HCT116 (cell line): Measurements from ENCODE around the gene PODN. TPM values are rescaled to one million over a fixed set of nuclear protein-coding genes. Genes with fewer than 3 reads are reported as not detected.

ENCODE experiments used
- ATAC-seq: fragments of 200-7000 bp; cut with Tn5 transposase; 2 replicates; pipeline ENCODE4 v1.9.1; 2020; ENCODE audit warnings: mild to moderate bottlenecking, moderate library complexity
- BruUV-seq: library from RNA; stranded (reverse); fragments of 400-500 nt; replicated peaks from 2 replicates; lab custom pipeline; 2021; lab: Mats Ljungman, UMichigan
- CTCF ChIA-PET: fragments of 300-600 bp; sonication (Branson Sonifier 250); formaldehyde crosslinking; loops from one replicate; lab custom pipeline; 2021; ENCODE audit warnings: antibody characterized with exemption; lab: Charles Lee
- POLR2A ChIA-PET: fragments of 300-600, 350-600 bp; sonication (Branson Sonifier 250); formaldehyde crosslinking; loops from one replicate; lab custom pipeline; 2021; ENCODE audit warnings: antibody characterized with exemption; lab: Charles Lee
- RAD21 ChIA-PET, 2 experiments: fragments of 300-600 bp; sonication (Branson Sonifier 250); formaldehyde crosslinking; loops; one replicate each; lab custom pipeline; 2023; ENCODE audit warnings: low total read pairs in 2 of 2; ENCODE audit not compliant: uncharacterized antibody in 2 of 2, unreplicated experiment in 2 of 2, low non-redundant PET in 1 of 2; lab: Charles Lee
- DNase-seq: peaks from one replicate; pipeline ENCODE4 v3.0.0-alpha.2; 2010; ENCODE audit warnings: low read depth, low spot score
- H2AFZ ChIP-seq: fragments of 200-600 bp; shearing (Covaris generic), sonication (generic); 2 replicates; pipeline ENCODE4 v1.6.1; 2017; ENCODE audit warnings: low read depth, mixed run types, mixed read lengths, antibody characterized with exemption, low read length; ENCODE audit not compliant: poor library complexity, severe bottlenecking
- H3K27ac ChIP-seq: 2 replicates; pipeline ENCODE4 v1.5.1; 2012; ENCODE audit warnings: low read depth, low read length
- H3K27me3 ChIP-seq: fragments of 200-600 bp; sonication (generic); 2 replicates; pipeline ENCODE4 v1.6.1; 2016; ENCODE audit warnings: mixed run types, low read length, mixed read lengths; ENCODE audit not compliant: insufficient read depth
- H3K36me3 ChIP-seq, 2 experiments: fragments of 200-500 bp in 1 of 2; fragments of 200-600 bp in 1 of 2; sonication (Bioruptor generic) in 1 of 2; sonication (generic) in 1 of 2; 2 replicates each; pipeline versions ENCODE4 v1.5.1 to v1.6.1; 2014 to 2016; ENCODE audit warnings: low read length in 2 of 2, inconsistent platforms in 1 of 2, mixed read lengths in 1 of 2, mixed run types in 1 of 2; ENCODE audit not compliant: insufficient read depth in 2 of 2, control insufficient read depth in 1 of 2
- H3K4me1 ChIP-seq, 2 experiments: fragments of 200-600 bp in 1 of 2; sonication (generic) in 1 of 2; 2 replicates each; pipeline versions ENCODE4 v1.5.1 to v1.6.1; 2012 to 2017; ENCODE audit warnings: low read length in 2 of 2, inconsistent platforms in 1 of 2, mild to moderate bottlenecking in 1 of 2, mixed read lengths in 1 of 2, mixed run types in 1 of 2, moderate library complexity in 1 of 2; ENCODE audit not compliant: insufficient read depth in 2 of 2, control insufficient read depth in 1 of 2
- H3K4me2 ChIP-seq: fragments of 200-600 bp; sonication (generic); 2 replicates; pipeline ENCODE4 v1.6.1; 2017; ENCODE audit warnings: mixed run types, low read length, mixed read lengths
- H3K4me3 ChIP-seq, 2 experiments: fragments of 200-600 bp in 1 of 2; sonication (generic) in 1 of 2; replicated peaks in 1 of 2; 2 replicates each; pipeline ENCODE4 v1.5.1; 2011 to 2016; ENCODE audit warnings: low read length in 2 of 2, control low read depth in 1 of 2, low read depth in 1 of 2, mild to moderate bottlenecking in 1 of 2, mixed read lengths in 1 of 2, mixed run types in 1 of 2
- H3K79me2 ChIP-seq: fragments of 200-600 bp; sonication (generic); 2 replicates; pipeline ENCODE4 v1.6.1; 2017; ENCODE audit warnings: mild to moderate bottlenecking, mixed run types, low read length, moderate library complexity, mixed read lengths; ENCODE audit not compliant: insufficient read depth
- H3K9ac ChIP-seq: fragments of 200-600 bp; sonication (generic); 2 replicates; pipeline ENCODE4 v1.6.1; 2016; ENCODE audit warnings: low read length, mixed read lengths
- H3K9me2 ChIP-seq: fragments of 200-600 bp; sonication (generic), shearing (Covaris generic); 2 replicates; pipeline ENCODE4 v1.6.1; 2017; ENCODE audit warnings: mixed run types, mild to moderate bottlenecking, moderate library complexity; ENCODE audit not compliant: insufficient read depth
- H3K9me3 ChIP-seq, 2 experiments: fragments of 200-500 bp in 1 of 2; fragments of 200-600 bp in 1 of 2; sonication (Bioruptor generic) in 1 of 2; sonication (generic) in 1 of 2; 2 replicates each; pipeline ENCODE4 v1.6.1; 2014 to 2017; ENCODE audit warnings: low read length in 2 of 2, mixed read lengths in 2 of 2, inconsistent platforms in 1 of 2, low read depth in 1 of 2, mild to moderate bottlenecking in 1 of 2, mixed run types in 1 of 2, moderate library complexity in 1 of 2; ENCODE audit not compliant: control insufficient read depth in 1 of 2, insufficient read depth in 1 of 2
- H4K20me1 ChIP-seq: fragments of 200-600 bp; sonication (generic), shearing (Covaris generic); 2 replicates; pipeline ENCODE4 v1.6.1; 2017; ENCODE audit warnings: mixed run types, mild to moderate bottlenecking, moderate library complexity; ENCODE audit not compliant: insufficient read depth
- EGR1 ChIP-seq: IDR thresholded peaks from 2 replicates; pipeline ENCODE4 v1.6.1; 2012; ENCODE audit warnings: low read depth
- EZH2 ChIP-seq: fragments of 200-600 bp; sonication (generic); IDR thresholded peaks from 2 replicates; pipeline ENCODE4 v1.6.1; 2017; ENCODE audit warnings: antibody characterized with exemption, mixed run types
- EZH2phosphoT487 ChIP-seq: fragments of 200-600 bp; IDR thresholded peaks from 2 replicates; pipeline ENCODE4 v1.6.1; 2018; ENCODE audit warnings: antibody characterized with exemption, borderline replicate concordance
- JUND ChIP-seq: IDR thresholded peaks from 2 replicates; pipeline ENCODE4 v1.6.1; 2012
- POLR2A ChIP-seq: IDR thresholded peaks from 2 replicates; pipeline ENCODE4 v1.7.0; 2011; ENCODE audit warnings: borderline replicate concordance; ENCODE audit not compliant: insufficient read depth, insufficient read length; ENCODE audit errors: extremely low read depth
- POLR2AphosphoS5 ChIP-seq: IDR thresholded peaks from 2 replicates; pipeline ENCODE4 v1.6.1; 2011; ENCODE audit warnings: mild to moderate bottlenecking, low read depth, low read length, moderate library complexity
- RAD21 ChIP-seq: IDR thresholded peaks from 2 replicates; pipeline ENCODE4 v1.6.1; 2012; ENCODE audit warnings: low read depth, mild to moderate bottlenecking
- SIN3A ChIP-seq: IDR thresholded peaks from 2 replicates; pipeline ENCODE4 v1.6.1; 2012; ENCODE audit warnings: low read depth
- SP1 ChIP-seq: IDR thresholded peaks from 2 replicates; pipeline ENCODE4 v1.6.1; 2012; ENCODE audit warnings: low read depth
- SRF ChIP-seq: IDR thresholded peaks from 2 replicates; pipeline ENCODE4 v1.6.1; 2012; ENCODE audit warnings: low read depth
- YY1 ChIP-seq: IDR thresholded peaks from 2 replicates; pipeline ENCODE4 v1.6.1; 2011; ENCODE audit warnings: low read length, low read depth, moderate library complexity, mild to moderate bottlenecking; ENCODE audit not compliant: insufficient replicate concordance; ENCODE audit errors: extremely low read depth
- ZFX ChIP-seq: fragments of 450-650 bp; IDR thresholded peaks from 2 replicates; pipeline ENCODE4 v1.6.1; 2017
- ZNF274 ChIP-seq: fragments of 200-500 bp; sonication (Bioruptor generic); IDR thresholded peaks from 2 replicates; pipeline ENCODE4 v1.6.1; 2014; ENCODE audit warnings: mild to moderate bottlenecking, low read depth, low read length, inconsistent platforms
- intact Hi-C: fragments of 100-400 bp; cut with micrococcal nuclease; formaldehyde crosslinking; loops from 2 replicates; pipeline ENCODE4 v1.10.0; 2022
- total RNA-seq: library from RNA; stranded (reverse); gene quantifications from one replicate; pipeline ENCODE4 v1.2.1, GENCODE V29; 2021; ENCODE audit not compliant: unreplicated experiment
- TF ChIP-seq, protein P1 (sequence below): IDR thresholded peaks from 2 replicates; pipeline ENCODE4 v1.6.1; 2012; ENCODE audit warnings: low read depth
- TF ChIP-seq, protein P2 (sequence below): IDR thresholded peaks from 2 replicates; pipeline ENCODE4 v1.6.1; 2012
- TF ChIP-seq, protein P3 (sequence below): IDR thresholded peaks from 2 replicates; pipeline ENCODE4 v1.6.1; 2011; ENCODE audit warnings: mild to moderate bottlenecking, low read length, moderate library complexity; ENCODE audit not compliant: insufficient replicate concordance; ENCODE audit errors: extremely low read depth

The PODN gene
- total RNA-seq, 1 experiment from 2014 or later, result 0.22 TPM

DNA sequence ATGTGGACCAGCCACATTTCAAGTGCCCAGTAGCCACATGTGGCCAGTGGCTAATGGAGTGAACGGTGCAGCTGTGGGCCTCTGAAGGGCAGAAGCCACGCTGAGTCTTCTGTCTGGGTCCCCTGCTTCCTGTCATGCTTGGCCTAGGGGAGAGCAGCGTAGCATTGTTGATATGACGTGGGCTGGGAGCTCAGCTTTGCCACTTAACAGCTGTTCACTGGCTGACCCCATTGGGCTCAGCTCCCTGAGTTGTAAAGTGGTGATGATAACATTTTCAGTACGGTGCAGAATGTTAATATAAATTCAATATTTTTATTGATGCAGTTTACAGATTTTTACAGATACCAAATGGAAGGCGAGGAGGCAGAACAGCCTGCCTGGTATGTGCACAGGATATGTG, 4.5 kb downstream of the PODN start:
- no peak overlapping the region for H3K9ac ChIP-seq
- no peaks in the 10 kb centered on the region for H3K9me2 ChIP-seq
- no peak overlapping the region for H3K4me3 ChIP-seq
- ChIA-PET POLR2A (no interaction called here), RAD21 (no interaction called here), CTCF (no interaction called here)
- DNase-seq, result no peak
- H3K4me1 ChIP-seq, result no peaks in the 10 kb centered on the region
- intact Hi-C loops, result no loop called here
- H3K27me3 ChIP-seq, result no peaks in the 10 kb centered on the region
- no peaks in the 10 kb centered on the region for H4K20me1 ChIP-seq
- H3K36me3 ChIP-seq, result no peaks in the 10 kb centered on the region
- BruUV-seq, result no TSS peak
- H3K79me2 ChIP-seq, result no peaks in the 10 kb centered on the region
- no peak for TF ChIP-seq SP1
- no peak for TF ChIP-seq YY1
- no peak for TF ChIP-seq JUND
- no peak for TF ChIP-seq EZH2
- TF ChIP-seq ZFX, result no peak
- TF ChIP-seq POLR2AphosphoS5, result no peak
- TF ChIP-seq EGR1, result no peak
- TF ChIP-seq, protein P1, sequence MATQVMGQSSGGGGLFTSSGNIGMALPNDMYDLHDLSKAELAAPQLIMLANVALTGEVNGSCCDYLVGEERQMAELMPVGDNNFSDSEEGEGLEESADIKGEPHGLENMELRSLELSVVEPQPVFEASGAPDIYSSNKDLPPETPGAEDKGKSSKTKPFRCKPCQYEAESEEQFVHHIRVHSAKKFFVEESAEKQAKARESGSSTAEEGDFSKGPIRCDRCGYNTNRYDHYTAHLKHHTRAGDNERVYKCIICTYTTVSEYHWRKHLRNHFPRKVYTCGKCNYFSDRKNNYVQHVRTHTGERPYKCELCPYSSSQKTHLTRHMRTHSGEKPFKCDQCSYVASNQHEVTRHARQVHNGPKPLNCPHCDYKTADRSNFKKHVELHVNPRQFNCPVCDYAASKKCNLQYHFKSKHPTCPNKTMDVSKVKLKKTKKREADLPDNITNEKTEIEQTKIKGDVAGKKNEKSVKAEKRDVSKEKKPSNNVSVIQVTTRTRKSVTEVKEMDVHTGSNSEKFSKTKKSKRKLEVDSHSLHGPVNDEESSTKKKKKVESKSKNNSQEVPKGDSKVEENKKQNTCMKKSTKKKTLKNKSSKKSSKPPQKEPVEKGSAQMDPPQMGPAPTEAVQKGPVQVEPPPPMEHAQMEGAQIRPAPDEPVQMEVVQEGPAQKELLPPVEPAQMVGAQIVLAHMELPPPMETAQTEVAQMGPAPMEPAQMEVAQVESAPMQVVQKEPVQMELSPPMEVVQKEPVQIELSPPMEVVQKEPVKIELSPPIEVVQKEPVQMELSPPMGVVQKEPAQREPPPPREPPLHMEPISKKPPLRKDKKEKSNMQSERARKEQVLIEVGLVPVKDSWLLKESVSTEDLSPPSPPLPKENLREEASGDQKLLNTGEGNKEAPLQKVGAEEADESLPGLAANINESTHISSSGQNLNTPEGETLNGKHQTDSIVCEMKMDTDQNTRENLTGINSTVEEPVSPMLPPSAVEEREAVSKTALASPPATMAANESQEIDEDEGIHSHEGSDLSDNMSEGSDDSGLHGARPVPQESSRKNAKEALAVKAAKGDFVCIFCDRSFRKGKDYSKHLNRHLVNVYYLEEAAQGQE, result no peak
- no peak for TF ChIP-seq ZNF274
- TF ChIP-seq POLR2A, result no peak
- TF ChIP-seq, protein P2, sequence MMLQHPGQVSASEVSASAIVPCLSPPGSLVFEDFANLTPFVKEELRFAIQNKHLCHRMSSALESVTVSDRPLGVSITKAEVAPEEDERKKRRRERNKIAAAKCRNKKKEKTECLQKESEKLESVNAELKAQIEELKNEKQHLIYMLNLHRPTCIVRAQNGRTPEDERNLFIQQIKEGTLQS, result no peak
- no peak for TF ChIP-seq RAD21
- no peak for TF ChIP-seq EZH2phosphoT487
- no peak for TF ChIP-seq SRF
- TF ChIP-seq, protein P3, sequence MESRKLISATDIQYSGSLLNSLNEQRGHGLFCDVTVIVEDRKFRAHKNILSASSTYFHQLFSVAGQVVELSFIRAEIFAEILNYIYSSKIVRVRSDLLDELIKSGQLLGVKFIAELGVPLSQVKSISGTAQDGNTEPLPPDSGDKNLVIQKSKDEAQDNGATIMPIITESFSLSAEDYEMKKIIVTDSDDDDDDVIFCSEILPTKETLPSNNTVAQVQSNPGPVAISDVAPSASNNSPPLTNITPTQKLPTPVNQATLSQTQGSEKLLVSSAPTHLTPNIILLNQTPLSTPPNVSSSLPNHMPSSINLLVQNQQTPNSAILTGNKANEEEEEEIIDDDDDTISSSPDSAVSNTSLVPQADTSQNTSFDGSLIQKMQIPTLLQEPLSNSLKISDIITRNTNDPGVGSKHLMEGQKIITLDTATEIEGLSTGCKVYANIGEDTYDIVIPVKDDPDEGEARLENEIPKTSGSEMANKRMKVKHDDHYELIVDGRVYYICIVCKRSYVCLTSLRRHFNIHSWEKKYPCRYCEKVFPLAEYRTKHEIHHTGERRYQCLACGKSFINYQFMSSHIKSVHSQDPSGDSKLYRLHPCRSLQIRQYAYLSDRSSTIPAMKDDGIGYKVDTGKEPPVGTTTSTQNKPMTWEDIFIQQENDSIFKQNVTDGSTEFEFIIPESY, result no peak
- TF ChIP-seq SIN3A, result no peak
- H3K9me3 ChIP-seq, result no peaks in the 10 kb centered on the region
- H3K4me2 ChIP-seq, result no peak overlapping the region
- ATAC-seq, result no peak
- H3K27ac ChIP-seq, result no peak overlapping the region
- no peak overlapping the region for H2AFZ ChIP-seq
